HG02981 (cell line): ENCODE results near the gene TMX2.
"Not testable (repeated sequence)": the region's sequence is repeated elsewhere in the genome, so short reads cannot be mapped to it uniquely, and the experiment has no call there.

Experiments
- ATAC-seq: cut with Tn5 transposase; IDR thresholded peaks from one replicate; pipeline ENCODE4 v1.9.1; 2021; ENCODE audit warnings: mild to moderate bottlenecking, moderate library complexity; ENCODE audit not compliant: unreplicated experiment

TMX2 gene

GRCh38 chr11:57711414-57712255 is 758 bp upstream of the TMX2 start, which contains the start of gene MED19:
MED19 (minus strand) TSS chr11:57712215; CDS start chr11:57712179, 36 bp downstream.
- ATAC-seq = peak; percentile 40

GRCh38 chr11:57713835-57714234 is 1.4 kb downstream of the TMX2 start:
- ATAC-seq = no peak

- ATAC-seq = not testable (repeated sequence)
These were observed 4.3 kb downstream of the TMX2 start for GRCh38 chr11:57716726-57717125.

- no peak for ATAC-seq
These were observed 14.8 kb downstream of the TMX2 start for GRCh38 chr11:57727185-57727584.

GRCh38 chr11:57728829-57729228 is 16.4 kb downstream of the TMX2 start:
- no peak for ATAC-seq

- no peak for ATAC-seq
These were observed 17.1 kb downstream of the TMX2 start for GRCh38 chr11:57729479-57729878.

- no peak for ATAC-seq
These were observed 20.3 kb downstream of the TMX2 start for GRCh38 chr11:57732661-57733060.

GRCh38 chr11:57735619-57736298 is 23.4 kb downstream of the TMX2 start:
- no peak for ATAC-seq

- peak; percentile 92 for ATAC-seq
These were observed 29.0 kb downstream of the TMX2 start, which contains the start of gene SELENOH for GRCh38 chr11:57741132-57742086. SELENOH (plus strand) TSS chr11:57741491; CDS start chr11:57741596, 105 bp downstream.

GRCh38 chr11:57742087-57742452 is 29.7 kb downstream of the TMX2 start:
- ATAC-seq = no peak

GRCh38 chr11:57744357-57744756 is 32.0 kb downstream of the TMX2 start:
- ATAC-seq = no peak

GRCh38 chr11:57745206-57745605 is 32.8 kb downstream of the TMX2 start:
- ATAC-seq = no peak

- ATAC-seq = no peak
These were observed 34.5 kb downstream of the TMX2 start for GRCh38 chr11:57746920-57747319.

- no peak for ATAC-seq
These were observed 38.8 kb downstream of the TMX2 start for GRCh38 chr11:57751176-57751575.

GRCh38 chr11:57751676-57752253 is 39.4 kb downstream of the TMX2 start, which contains the start of gene BTBD18:
BTBD18 (minus strand) TSS chr11:57751819; CDS start chr11:57751188, 631 bp downstream.
- no peak for ATAC-seq

GRCh38 chr11:57752954-57753353 is 40.6 kb downstream of the TMX2 start:
- ATAC-seq = no peak

GRCh38 chr11:57758174-57758573 is 45.8 kb downstream of the TMX2 start:
- no peak for ATAC-seq

- ATAC-seq = peak; percentile 99
These were observed 49.2 kb downstream of the TMX2 start, which contains the start of gene CTNND1 for GRCh38 chr11:57761301-57762234. CTNND1 (plus strand) TSS chr11:57761802; CDS start chr11:57791479, 29,677 bp downstream.

- ATAC-seq = no peak
These were observed 50.0 kb downstream of the TMX2 start for GRCh38 chr11:57762235-57762861.
